Keratinocyte (primary cell): ENCODE results near the gene TRIM45.

Source experiments
- EZH2 ChIP-seq: IDR thresholded peaks from one replicate; pipeline ENCODE4 v1.6.1; 2012; ENCODE audit warnings: inconsistent platforms, mild to moderate bottlenecking, low read length, moderate library complexity
- TF ChIP-seq, protein P1 (sequence below), 3 experiments: IDR thresholded peaks in 1 of 3; conservative IDR thresholded peaks in 1 of 3; optimal IDR thresholded peaks in 1 of 3; 2 replicates in 2 of 3; 3 replicates in 1 of 3; pipeline versions ENCODE3 to v1.5.1; 2011; ENCODE audit warnings: low read length in 3 of 3, mild to moderate bottlenecking in 3 of 3, moderate library complexity in 2 of 3, control low read depth in 1 of 3, inconsistent platforms in 1 of 3; ENCODE audit not compliant: insufficient read depth in 2 of 3; ENCODE audit errors: extremely low read depth in 1 of 3

DNA sequence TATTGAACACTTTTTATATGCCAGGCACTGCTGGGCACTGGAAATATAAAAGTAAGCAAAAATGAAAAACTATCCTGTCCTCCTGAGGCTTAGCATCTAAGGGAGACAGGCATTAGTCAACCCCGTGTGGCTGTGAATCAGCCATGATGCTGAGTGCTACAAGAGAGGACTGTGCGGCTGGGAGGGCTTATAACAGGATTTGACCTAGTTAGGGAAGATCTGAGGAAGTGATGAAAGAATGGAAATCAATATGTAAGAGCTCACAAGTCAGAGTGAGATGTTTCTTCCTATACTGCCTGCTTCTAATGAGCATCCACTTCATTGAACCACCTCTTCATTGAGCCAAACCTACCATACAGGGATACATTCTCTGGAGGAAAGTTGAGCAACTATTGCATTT is 15.1 kb downstream of the TRIM45 start:
- TF ChIP-seq, protein P1, sequence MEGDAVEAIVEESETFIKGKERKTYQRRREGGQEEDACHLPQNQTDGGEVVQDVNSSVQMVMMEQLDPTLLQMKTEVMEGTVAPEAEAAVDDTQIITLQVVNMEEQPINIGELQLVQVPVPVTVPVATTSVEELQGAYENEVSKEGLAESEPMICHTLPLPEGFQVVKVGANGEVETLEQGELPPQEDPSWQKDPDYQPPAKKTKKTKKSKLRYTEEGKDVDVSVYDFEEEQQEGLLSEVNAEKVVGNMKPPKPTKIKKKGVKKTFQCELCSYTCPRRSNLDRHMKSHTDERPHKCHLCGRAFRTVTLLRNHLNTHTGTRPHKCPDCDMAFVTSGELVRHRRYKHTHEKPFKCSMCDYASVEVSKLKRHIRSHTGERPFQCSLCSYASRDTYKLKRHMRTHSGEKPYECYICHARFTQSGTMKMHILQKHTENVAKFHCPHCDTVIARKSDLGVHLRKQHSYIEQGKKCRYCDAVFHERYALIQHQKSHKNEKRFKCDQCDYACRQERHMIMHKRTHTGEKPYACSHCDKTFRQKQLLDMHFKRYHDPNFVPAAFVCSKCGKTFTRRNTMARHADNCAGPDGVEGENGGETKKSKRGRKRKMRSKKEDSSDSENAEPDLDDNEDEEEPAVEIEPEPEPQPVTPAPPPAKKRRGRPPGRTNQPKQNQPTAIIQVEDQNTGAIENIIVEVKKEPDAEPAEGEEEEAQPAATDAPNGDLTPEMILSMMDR (optimal IDR thresholded peaks at IDR 0.05 in 1 of 3, IDR thresholded peaks at IDR 0.05 in 1 of 3, conservative IDR thresholded peaks at IDR 0.05 in 1 of 3; ENCODE audit: extremely low read depth in 1 of 3, insufficient read depth in 2 of 3, low read length in 3 of 3), result no peak
- TF ChIP-seq EZH2, result no peak
